Ovary (tissue), 9 donors: ENCODE results near the gene ZNF557. TPM values are rescaled to one million over a fixed set of nuclear protein-coding genes. Genes with fewer than 3 reads are reported as not detected.
"Not testable (repeated sequence)": the region's sequence is repeated elsewhere in the genome, so short reads cannot be mapped to it uniquely, and the experiment has no call there.

Experiments used
- DNase-seq, 5 donors: peaks; one replicate each; pipeline ENCODE4 v3.0.0-alpha.2; 2019 to 2020
- H3K27ac ChIP-seq, 2 donors: fragments of 200-600 bp; one replicate each; pipeline versions ENCODE4 v1.5.1 to v1.8.0; 2019 to 2022
- H3K27me3 ChIP-seq: fragments of 200-600 bp; one replicate; pipeline ENCODE4 v1.8.0; 2022
- H3K36me3 ChIP-seq: fragments of 200-600 bp; sonication (generic); one replicate; pipeline ENCODE4 v1.5.1; 2019
- H3K4me1 ChIP-seq: one replicate; pipeline ENCODE4 v1.8.1; 2013; ENCODE audit warnings: mild to moderate bottlenecking, moderate library complexity; ENCODE audit not compliant: insufficient read depth
- H3K4me3 ChIP-seq: fragments of 200-600 bp; sonication (generic); one replicate; pipeline ENCODE4 v1.5.1; 2017
- H3K9me3 ChIP-seq, 2 donors: fragments of 200-600 bp in 1 of 2; sonication (generic) in 1 of 2; one replicate each; pipeline versions ENCODE4 v1.5.1 to v1.8.1; 2013 to 2019; ENCODE audit warnings: mild to moderate bottlenecking in 1 of 2, moderate library complexity in 1 of 2
- EP300 ChIP-seq: sonication (generic); formaldehyde crosslinking; IDR thresholded peaks from one replicate; pipeline ENCODE4 v1.6.1; 2017; ENCODE audit warnings: antibody characterized with exemption
- POLR2A ChIP-seq: fragments of 450-650 bp; IDR thresholded peaks from one replicate; pipeline ENCODE4 v1.6.1; 2017; ENCODE audit warnings: antibody characterized with exemption, mild to moderate bottlenecking, moderate library complexity
- WGBS, 3 donors: extraction: QIAGEN DNeasy Blood & Tissue Kit in 1 of 3; methylation state at CpG; one replicate each; pipeline versions ENCODE4 v1.1.5 to v1.1.7; 2013 to 2017; 5-methylcytosine and 5-hydroxymethylcytosine counted together
- intact Hi-C, 4 donors: fragments of 100-400 bp; cut with DNase I; formaldehyde crosslinking; loops; one replicate each; pipeline versions ENCODE4 v1.11.0 to v1.15.1; 2022 to 2023
- polyA plus RNA-seq, 2 donors: library from polyadenylated mRNA; stranded (reverse); fragments of 200-250 nt in 1 of 2; fragments of 350-450 nt in 1 of 2; fragmentation: Illumina TruSeq in 1 of 2; extraction: RNeasy Lipid Tissue Mini Kit (QIAGEN cat#74804) in 1 of 2; gene quantifications; one replicate each; pipeline ENCODE4 v1.2.3, GENCODE V29; 2013 to 2014
- total RNA-seq, 7 donors: library from RNA; depleted of rRNA in 2 of 7; stranded (reverse); fragments of >200 nt in 2 of 7; fragmentation: NEBNext Ultra II Directional in 3 of 7; extraction: Animal tissue kit (Norgen Biotek cat#: 25700) in 3 of 7; gene quantifications; one replicate each; pipeline versions ENCODE4 v1.1.0 to v1.2.4, GENCODE V29; 2016 to 2023
- TF ChIP-seq, protein P1 (sequence below), 3 donors: fragments of 450-650 bp in 2 of 3; fragments of 200-600 bp in 1 of 3; IDR thresholded peaks; one replicate each; pipeline versions ENCODE4 v1.5.1 to v1.8.0; 2016 to 2022; ENCODE audit warnings: antibody characterized with exemption in 3 of 3, mild to moderate bottlenecking in 1 of 3
- donor health status: DM: no; HTN: no; CAD: no; lungs with moderate emphysema.
- donor health status: DM: no; HTN: no; CAD: no.
- donor health status: Bipolar disorder and iron deficiency.
- donor health status: DM: yes; HTN: yes; CAD: no.
- donor health status: DM: no; HTN: no; CAD: no.
- donor health status: DM: yes; HTN: yes; CAD: no.

Gene ZNF557
- total and polyA plus RNA-seq, 9 donors = 2.9 to 14.6 (median 12.3) TPM

DNA sequence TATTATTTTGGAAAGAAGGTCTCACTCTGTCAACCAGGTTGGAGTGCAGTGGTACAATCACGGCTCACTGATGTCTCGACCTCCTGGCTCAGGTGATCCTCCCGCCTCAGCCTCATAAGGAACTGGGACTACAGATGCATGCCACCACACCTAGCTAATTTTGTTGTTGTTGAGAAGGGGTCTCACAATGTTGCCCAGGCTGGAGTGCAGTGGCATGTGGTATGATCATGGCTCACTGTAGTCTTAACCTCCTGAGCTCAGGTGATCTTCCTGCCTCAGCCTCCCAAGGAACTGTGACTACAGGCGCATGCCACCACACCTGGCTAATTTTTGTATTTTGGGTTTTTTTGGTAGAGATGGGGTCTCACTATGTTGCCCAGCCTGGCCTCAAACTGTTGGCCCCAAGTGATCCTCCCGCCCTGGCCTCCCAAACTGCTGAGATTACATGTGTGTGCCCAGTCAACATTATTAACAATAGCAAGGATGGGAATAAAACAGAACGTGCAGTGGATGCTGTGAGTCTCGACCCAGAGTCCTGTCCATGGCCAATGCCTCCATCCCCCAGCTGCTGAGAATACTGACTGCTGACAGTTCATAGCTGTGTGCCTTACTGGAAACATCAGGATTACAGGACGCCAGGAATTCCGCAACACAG is 5.6 kb upstream of the ZNF557 start:
- H3K4me1 ChIP-seq = no peaks in the 10 kb centered on the region
- TF ChIP-seq, protein P1, sequence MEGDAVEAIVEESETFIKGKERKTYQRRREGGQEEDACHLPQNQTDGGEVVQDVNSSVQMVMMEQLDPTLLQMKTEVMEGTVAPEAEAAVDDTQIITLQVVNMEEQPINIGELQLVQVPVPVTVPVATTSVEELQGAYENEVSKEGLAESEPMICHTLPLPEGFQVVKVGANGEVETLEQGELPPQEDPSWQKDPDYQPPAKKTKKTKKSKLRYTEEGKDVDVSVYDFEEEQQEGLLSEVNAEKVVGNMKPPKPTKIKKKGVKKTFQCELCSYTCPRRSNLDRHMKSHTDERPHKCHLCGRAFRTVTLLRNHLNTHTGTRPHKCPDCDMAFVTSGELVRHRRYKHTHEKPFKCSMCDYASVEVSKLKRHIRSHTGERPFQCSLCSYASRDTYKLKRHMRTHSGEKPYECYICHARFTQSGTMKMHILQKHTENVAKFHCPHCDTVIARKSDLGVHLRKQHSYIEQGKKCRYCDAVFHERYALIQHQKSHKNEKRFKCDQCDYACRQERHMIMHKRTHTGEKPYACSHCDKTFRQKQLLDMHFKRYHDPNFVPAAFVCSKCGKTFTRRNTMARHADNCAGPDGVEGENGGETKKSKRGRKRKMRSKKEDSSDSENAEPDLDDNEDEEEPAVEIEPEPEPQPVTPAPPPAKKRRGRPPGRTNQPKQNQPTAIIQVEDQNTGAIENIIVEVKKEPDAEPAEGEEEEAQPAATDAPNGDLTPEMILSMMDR (IDR thresholded peaks at IDR 0.05) = no peak
- TF ChIP-seq POLR2A = no peak
- TF ChIP-seq EP300 = no peak
- no peaks in the 10 kb centered on the region for H3K36me3 ChIP-seq
- no peak overlapping the region for H3K27ac ChIP-seq
- WGBS, 3 donors = 85 to 89% (median 88%) methylated on average over 9 of the region's 9 CpGs
- no peaks in the 10 kb centered on the region for H3K9me3 ChIP-seq
- H3K4me3 ChIP-seq = no peak overlapping the region
- H3K27me3 ChIP-seq = no peaks in the 10 kb centered on the region
- DNase-seq = no peak
- intact Hi-C loops = no loop called here

DNA sequence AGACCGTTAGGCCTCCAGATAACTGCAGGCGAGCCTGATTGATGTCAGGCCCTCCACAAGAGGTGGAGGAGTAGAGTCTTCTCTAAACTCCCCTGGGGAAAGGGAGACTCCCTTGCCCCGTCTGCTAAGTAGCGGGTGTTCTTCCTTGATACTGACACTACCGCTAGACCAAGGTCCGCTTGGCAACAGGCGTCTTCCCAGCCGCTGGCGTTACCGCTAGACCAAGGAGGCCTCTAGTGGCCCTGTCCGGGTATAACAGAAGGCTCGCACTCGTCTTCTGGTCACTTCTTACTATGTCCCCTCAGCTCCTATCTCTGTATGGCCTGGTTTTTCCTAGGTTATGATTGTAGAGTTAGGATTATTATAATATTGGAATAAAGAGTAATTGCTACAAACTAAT is 2.4 kb upstream of the ZNF557 start:
- 34 to 40% (median 40%) methylated on average over 13 of the region's 13 CpGs for WGBS, 3 donors
- H3K4me1 ChIP-seq, DNase-seq, H3K4me3 ChIP-seq, H3K27ac ChIP-seq, H3K9me3 ChIP-seq, intact Hi-C loops, H3K36me3 ChIP-seq, H3K27me3 ChIP-seq: not testable (repeated sequence)

DNA sequence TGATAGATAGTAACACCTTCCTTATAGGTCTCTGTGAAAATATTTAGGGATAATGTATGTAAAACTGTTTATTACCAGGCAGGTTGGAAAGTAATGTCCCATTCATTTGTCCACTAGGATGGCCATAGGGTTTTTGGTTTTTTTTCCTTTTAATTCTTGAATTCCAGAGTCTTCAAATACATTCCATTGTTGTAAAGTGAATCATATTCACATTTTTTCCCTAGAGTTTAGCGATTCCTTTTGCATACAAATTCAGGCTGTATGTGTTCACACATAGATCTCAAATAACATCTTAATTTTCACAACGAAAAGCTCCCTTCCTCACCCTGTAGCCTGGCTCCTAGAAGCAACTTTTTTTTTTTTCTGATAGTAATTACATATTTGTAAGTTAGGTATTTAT is 1.8 kb upstream of the ZNF557 start:
- Histone ChIP-seq H3K27me3 (no peaks in the 10 kb centered on the region), H3K27ac (no peak overlapping the region), H3K36me3 (no peaks in the 10 kb centered on the region), H3K4me3 (no peak overlapping the region), H3K4me1 (peaks cover 2% of the 10 kb centered on the region), H3K9me3 (no peaks in the 10 kb centered on the region)
- TF ChIP-seq, protein P1 (IDR thresholded peaks at IDR 0.05) = no peak
- TF ChIP-seq EP300 (no peak), POLR2A (no peak)
- 45 to 57% (median 53%) methylated on average over 2 of the region's 2 CpGs for WGBS, 3 donors
- no peak for DNase-seq
- intact Hi-C loops = no loop called here

DNA sequence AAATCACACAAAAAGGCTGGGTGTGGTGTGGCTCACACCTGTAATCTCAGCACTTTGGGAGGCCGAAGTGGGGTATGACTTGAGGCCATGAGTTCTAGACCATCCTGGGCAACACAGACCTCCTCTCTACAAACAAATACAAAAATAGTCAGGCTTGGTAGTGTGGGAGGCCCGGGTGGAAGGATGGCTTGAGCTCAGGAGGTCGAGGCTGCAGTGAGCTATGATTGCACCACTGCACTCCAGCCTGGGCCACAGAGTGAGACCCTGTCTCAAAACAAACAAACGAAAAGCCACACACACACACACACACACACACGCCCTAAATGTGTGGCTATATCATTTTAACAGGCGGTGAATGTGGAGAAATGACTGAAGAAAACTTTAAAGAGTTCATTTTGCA is 904 bp upstream of the ZNF557 start:
- DNase-seq = no peak
- 68 to 83% (median 72%) methylated on average over 6 of the region's 6 CpGs for WGBS, 3 donors
- Histone ChIP-seq H3K4me3 (no peak overlapping the region), H3K27me3 (no peaks in the 10 kb centered on the region), H3K4me1 (peaks cover 2% of the 10 kb centered on the region), H3K36me3 (no peaks in the 10 kb centered on the region), H3K9me3 (no peaks in the 10 kb centered on the region), H3K27ac (no peak overlapping the region)
- intact Hi-C loops = no loop called here
- TF ChIP-seq, protein P1 (IDR thresholded peaks at IDR 0.05) = no peak
- TF ChIP-seq POLR2A = no peak
- no peak for TF ChIP-seq EP300

DNA sequence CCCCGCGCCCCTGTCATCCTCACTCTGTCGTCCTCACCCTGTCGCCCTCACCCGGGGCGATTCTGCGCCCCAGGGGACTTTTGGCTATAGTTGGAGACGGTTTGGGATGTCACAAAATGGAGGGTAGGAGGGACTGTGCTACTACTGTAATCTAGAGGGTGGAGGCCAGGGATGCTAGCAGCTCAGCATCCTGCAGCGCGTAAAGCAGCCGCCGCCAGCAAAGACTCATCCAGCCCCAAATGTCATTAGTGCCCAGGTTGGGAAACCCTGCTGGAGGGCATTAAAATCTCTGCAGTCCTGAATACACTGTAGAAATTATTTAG is 362 bp downstream of the ZNF557 start:
- peak overlapping the region in 1 of 2 donors; percentile 58 for H3K27ac ChIP-seq
- H3K9me3 ChIP-seq = peaks cover 0 to 4% of the 10 kb centered on the region in 2 donors
- 0 to 2% (median 1%) methylated on average over 12 of the region's 12 CpGs for WGBS, 3 donors
- intact Hi-C loops = no loop called here
- H3K36me3 ChIP-seq = no peaks in the 10 kb centered on the region
- no peaks in the 10 kb centered on the region for H3K27me3 ChIP-seq
- peaks cover 2% of the 10 kb centered on the region for H3K4me1 ChIP-seq
- TF ChIP-seq POLR2A (no peak), EP300 (no peak)
- TF ChIP-seq, protein P1 (IDR thresholded peaks at IDR 0.05) = no peak
- no peak for DNase-seq
- H3K4me3 ChIP-seq = peak overlapping the region; percentile 85
